ENCODE measurements around the gene B3GALT6.

Gene B3GALT6

GRCh38 chr1:1231400-1232207, 433 bp upstream of the B3GALT6 start, which contains the start of gene SDF4:
Gene SDF4 (minus strand): TSS chr1:1232001. CDS start chr1:1228772, 3,229 bp downstream.
- DNase-seq (ENCODE audit: low read depth in 2 of 2) = peak; percentile 95

- DNase-seq (ENCODE audit: low read depth in 2 of 2) = no peak
These were observed 944 bp downstream of the B3GALT6 start for GRCh38 chr1:1232796-1233566.

GRCh38 chr1:1233567-1233892, 1.5 kb downstream of the B3GALT6 start:
- no peak for DNase-seq (ENCODE audit: low read depth in 2 of 2)

DNA sequence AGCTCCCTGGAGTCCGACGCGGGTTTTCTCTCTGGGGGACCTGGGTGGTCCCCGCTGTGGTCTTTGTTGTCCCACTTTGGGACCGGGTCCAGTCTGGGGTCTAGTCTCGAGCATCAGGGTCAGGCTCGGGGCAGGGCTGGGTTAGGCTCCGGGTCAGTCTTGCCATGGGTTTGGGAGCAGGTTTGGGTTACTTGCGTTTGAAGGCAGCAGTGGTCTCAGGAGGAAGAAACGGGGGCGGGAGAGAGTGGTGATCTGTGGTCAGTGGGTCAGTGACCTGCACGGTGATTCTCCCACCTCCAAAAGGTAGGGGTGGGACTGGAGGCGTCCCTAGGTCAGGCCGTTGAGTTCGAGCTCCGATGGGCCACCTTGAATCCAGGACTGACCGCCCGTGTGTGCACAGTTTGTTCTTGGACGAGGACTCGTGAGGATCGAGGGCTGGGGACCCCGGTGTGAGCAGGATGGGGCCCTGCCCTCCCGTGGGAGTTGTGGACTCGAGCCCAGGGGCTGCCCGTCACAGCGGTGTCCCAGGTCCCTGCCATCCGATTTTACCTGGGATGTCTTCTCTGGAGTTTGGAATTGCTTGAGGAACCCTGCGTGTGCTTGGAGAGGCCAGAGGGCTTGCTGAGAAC, 2.3 kb downstream of the B3GALT6 start:
- DNase-seq (ENCODE audit: low read depth in 2 of 2) = no peak

GRCh38 chr1:1235016-1235744, 3.1 kb downstream of the B3GALT6 start:
- no peak for DNase-seq (ENCODE audit: low read depth in 2 of 2)

DNA sequence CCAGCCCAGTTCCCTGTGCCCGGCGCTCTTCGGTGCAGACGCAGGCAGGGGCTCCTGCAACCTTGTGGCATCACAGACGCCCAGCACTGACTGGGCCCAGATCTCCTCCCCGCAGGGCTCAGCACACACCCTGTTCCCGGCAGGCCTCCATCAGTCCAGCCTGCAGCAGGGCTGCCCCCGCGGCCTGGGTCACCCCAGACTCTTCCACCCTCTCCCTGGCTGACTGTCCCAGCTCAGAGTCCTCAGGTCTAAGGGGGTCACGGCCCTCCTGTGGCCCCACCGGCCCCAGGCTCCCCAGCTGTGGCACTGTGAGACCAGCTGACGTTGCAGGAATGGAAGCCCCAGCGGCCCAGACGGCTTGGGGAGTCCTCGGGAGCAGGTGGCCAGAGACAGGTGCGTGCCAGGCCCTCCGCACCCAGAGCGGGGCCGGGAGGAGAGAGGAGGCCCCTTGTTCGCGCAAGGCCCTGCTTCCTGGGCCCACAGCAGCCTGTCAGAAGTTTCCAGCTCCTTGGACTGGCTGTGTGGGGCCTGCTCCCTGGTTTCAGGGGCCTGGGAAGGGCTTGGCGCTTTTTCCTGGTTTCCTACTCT, 4.2 kb downstream of the B3GALT6 start:
- no peak for DNase-seq (ENCODE audit: low read depth in 2 of 2)

DNA sequence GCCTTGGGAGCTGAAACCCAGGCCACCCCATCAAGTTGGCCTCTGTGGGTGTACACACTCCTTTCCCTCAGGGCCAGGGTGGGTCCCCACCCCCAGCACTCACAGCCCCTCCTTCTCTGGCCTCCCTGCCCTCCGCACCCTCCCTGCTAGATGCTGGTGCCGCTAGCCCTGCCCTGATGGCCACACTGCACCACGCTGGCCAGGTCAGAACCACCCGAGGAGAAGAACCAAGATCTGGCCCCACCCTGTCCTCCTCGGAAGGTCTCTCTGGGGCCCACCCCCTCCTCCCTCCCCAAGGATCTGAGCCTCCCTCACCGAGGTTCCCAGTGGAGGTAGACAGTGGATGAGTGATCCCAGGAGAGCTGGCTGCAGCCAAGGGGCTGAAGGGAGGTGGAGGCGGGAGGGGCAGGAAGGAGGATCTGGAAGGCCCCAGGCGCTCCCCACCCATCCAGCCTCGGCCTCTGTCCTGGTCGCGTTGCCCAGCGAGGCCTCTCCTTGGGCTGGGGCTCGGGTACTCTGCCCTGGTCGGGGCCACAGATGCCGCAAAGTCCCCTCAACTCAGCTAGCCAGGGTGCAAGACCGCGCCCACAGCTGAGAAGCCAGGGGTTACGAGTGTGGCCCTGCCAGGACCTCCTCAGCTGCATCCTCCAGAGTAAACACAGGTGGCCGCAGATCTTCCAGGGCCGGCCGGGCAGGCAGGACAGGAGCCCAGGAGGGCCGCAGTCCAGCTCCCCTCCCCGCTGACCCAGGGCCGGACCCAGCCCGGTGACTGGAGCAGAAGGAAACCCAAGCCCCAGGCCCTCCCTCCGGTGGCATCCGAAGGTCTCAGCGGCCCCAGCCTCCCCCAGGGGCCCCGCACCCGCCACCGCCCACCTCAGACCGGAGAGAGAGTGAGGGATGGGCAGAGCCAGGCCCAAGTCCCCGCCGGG, 5.2 kb downstream of the B3GALT6 start:
- no peak for DNase-seq (ENCODE audit: low read depth in 2 of 2)

- no peak for DNase-seq (ENCODE audit: low read depth in 2 of 2)
These were observed 6.1 kb downstream of the B3GALT6 start for GRCh38 chr1:1237874-1238701.

- no peak for DNase-seq (ENCODE audit: low read depth in 2 of 2)
These were observed 6.7 kb downstream of the B3GALT6 start for GRCh38 chr1:1238702-1239178.

DNA sequence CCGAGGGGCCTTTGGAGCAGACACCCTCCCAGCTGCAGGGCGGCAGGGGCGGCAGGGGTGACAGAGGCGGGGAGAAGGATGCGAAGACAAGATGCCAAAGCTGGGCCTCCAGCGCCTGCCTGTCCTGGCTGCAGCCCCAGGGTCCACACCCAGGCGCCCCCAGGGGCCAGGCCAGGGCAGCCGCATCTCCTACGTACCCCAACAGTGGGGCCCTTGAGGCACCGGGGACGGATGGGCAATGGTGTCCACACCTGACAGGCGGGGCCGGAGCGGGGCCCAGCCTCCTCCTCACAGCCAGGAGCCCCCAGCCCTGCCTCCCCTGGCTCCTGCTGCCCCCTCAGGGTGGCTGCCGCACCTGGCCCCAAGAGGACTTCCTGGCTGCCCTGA, 7.2 kb downstream of the B3GALT6 start:
- DNase-seq (ENCODE audit: low read depth in 2 of 2) = no peak

- DNase-seq (ENCODE audit: low read depth in 2 of 2) = no peak
These were observed 7.7 kb downstream of the B3GALT6 start for GRCh38 chr1:1239614-1240347.

GRCh38 chr1:1240348-1240732, 8.3 kb downstream of the B3GALT6 start:
- no peak for DNase-seq (ENCODE audit: low read depth in 2 of 2)

DNA sequence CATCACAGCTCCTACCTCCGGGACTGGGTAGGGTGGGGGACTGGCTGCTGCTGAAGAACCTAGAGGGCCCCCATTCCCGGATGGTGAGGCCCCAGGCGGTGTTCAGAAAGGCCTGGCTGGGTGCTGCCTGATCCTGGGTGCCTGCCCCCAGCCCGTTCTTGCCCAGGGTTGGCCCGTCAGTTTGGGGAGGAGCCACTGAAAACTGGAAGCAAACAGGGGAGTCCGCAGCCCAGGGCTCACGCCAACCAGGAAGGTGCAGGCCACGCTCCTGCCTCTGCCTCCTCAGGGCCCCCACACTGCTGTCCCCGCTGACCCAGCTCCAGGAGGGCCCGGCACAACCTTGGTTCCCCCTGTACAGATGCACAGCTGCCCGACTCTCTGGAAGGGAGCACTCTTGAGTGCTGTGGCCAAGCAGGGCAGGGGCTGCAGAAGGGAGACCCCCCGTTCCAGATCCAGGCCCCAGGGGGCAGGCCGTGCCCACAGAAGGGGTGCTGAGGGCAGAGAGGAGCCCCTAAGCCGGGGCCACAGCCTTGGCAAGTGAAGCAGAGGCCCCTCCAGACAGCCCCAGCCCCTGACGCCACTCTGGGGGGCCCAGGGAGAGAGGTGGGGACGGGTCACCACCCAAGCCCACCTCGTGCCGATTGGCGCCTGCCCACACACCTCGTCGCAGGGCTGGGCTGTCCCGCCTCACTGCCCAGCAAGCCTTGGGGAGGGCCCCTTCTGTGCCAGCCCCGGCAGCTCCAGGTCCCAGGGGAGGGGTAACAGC, 9.0 kb downstream of the B3GALT6 start:
- no peak for DNase-seq (ENCODE audit: low read depth in 2 of 2)

- no peak for DNase-seq (ENCODE audit: low read depth in 2 of 2)
These were observed 9.7 kb downstream of the B3GALT6 start for GRCh38 chr1:1241588-1242219.

DNA sequence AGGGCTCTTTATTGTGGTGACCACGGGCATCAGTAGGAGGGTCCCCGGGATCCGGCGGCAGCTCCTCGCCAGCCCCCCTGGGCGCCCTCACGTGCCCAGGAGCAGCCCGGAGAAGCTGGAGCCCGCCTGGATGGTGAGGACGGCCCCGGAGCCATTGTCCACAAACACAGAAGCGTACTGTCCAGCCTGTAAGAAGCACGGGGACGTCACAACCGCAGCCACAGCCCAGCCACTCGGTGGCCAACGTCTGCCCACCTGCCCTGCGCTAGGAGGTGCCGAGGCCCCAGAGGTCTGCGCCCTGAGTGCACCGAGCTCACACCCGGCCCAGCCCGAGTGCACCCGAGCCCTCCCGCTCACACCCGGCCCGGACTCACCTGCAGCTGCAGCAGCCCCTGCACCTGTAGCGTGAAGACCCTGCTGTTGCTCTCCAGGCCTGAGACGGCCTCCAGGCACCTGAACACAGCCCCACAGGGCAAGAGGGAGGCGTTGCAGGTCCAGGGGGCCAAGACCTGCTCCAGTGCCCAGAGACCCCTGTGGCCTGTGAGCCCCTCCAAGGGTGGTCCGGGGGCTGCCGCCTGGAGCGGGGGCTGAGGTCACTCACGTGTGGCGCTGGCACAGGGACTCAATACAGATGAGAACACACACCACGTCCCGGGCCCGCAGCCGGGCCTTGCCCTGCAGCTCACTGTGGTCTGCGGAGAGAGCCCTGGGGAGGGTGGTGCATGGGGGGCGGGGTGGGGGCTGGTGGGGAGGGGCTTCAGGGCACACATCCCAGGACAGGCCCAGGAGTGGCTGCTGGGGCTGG, 10.6 kb downstream of the B3GALT6 start:
- no peak for DNase-seq (ENCODE audit: low read depth in 2 of 2)

GRCh38 chr1:1243266-1243660, 11.2 kb downstream of the B3GALT6 start:
- no peak for DNase-seq (ENCODE audit: low read depth in 2 of 2)

GRCh38 chr1:1243807-1244191, 11.8 kb downstream of the B3GALT6 start:
- no peak for DNase-seq (ENCODE audit: low read depth in 2 of 2)
